Brain microvascular endothelial cell (primary cell): ENCODE results near the gene CLEC10A.
"Not testable (repeated sequence)": the region's sequence is repeated elsewhere in the genome, so short reads cannot be mapped to it uniquely, and the experiment has no call there.

ENCODE experiments used
- DNase-seq: peaks from one replicate; pipeline ENCODE4 v3.0.0-alpha.2; 2020
- H3K27ac ChIP-seq: fragments of 250-450 bp; sonication (Bioruptor Pico); 2 replicates; pipeline ENCODE4 v1.5.1; 2020; ENCODE audit warnings: mild to moderate bottlenecking, moderate library complexity
- H3K27me3 ChIP-seq: fragments of 250-450 bp; sonication (Bioruptor Pico); replicated peaks from 2 replicates; pipeline ENCODE4 v1.5.1; 2020; ENCODE audit warnings: mild to moderate bottlenecking
- H3K36me3 ChIP-seq: fragments of 250-450 bp; sonication (Bioruptor Pico); replicated peaks from 2 replicates; pipeline ENCODE4 v1.5.1; 2020; ENCODE audit warnings: mild to moderate bottlenecking
- H3K4me3 ChIP-seq: 2 replicates; pipeline ENCODE4 v1.5.1; 2011; ENCODE audit warnings: low read depth, mild to moderate bottlenecking, control low read depth, low read length, moderate library complexity
- CTCF ChIP-seq: IDR thresholded peaks from 2 replicates; pipeline ENCODE4 v1.5.1; 2011; ENCODE audit warnings: low read depth, mild to moderate bottlenecking, moderate library complexity, low read length, control low read depth, inconsistent platforms; ENCODE audit errors: missing control alignments
- in situ Hi-C: cut with HindIII; loops from 2 replicates; pipeline ENCODE4 v1.10.0; 2017; ENCODE audit warnings: low sequenced_read_pairs, low pct_ligation_motif_present

Gene CLEC10A

GRCh38 chr17:7102421-7102820 lies 22.4 kb upstream of the CLEC10A start:
- no peak overlapping the region for H3K27ac ChIP-seq
- in situ Hi-C loops: no loop called here
- no peaks in the 10 kb centered on the region for H3K36me3 ChIP-seq
- no peak for DNase-seq
- H3K4me3 ChIP-seq: no peak overlapping the region
- peaks cover 6% of the 10 kb centered on the region for H3K27me3 ChIP-seq
- TF ChIP-seq CTCF: no peak

GRCh38 chr17:7101531-7101930 lies 21.5 kb upstream of the CLEC10A start:
- H3K36me3 ChIP-seq: no peaks in the 10 kb centered on the region
- peaks cover 6% of the 10 kb centered on the region for H3K27me3 ChIP-seq
- in situ Hi-C loops: no loop called here
- no peak for DNase-seq
- no peak overlapping the region for H3K4me3 ChIP-seq
- no peak for TF ChIP-seq CTCF
- no peak overlapping the region for H3K27ac ChIP-seq

GRCh38 chr17:7100641-7101379 lies 20.8 kb upstream of the CLEC10A start:
- H3K27ac ChIP-seq, in situ Hi-C loops, H3K4me3 ChIP-seq, H3K27me3 ChIP-seq, H3K36me3 ChIP-seq, DNase-seq: not testable (repeated sequence)

- in situ Hi-C loops: no loop called here
- Histone ChIP-seq H3K4me3 (no peak overlapping the region), H3K36me3 (no peaks in the 10 kb centered on the region), H3K27ac (no peak overlapping the region), H3K27me3 (peaks cover 6% of the 10 kb centered on the region)
- DNase-seq: no peak
- no peak for TF ChIP-seq CTCF
Measured at GRCh38 chr17:7098802-7099459, 18.9 kb upstream of the CLEC10A start.

GRCh38 chr17:7097940-7098339 lies 17.9 kb upstream of the CLEC10A start:
- no peak overlapping the region for H3K4me3 ChIP-seq
- H3K36me3 ChIP-seq: no peaks in the 10 kb centered on the region
- no peak for DNase-seq
- in situ Hi-C loops: no loop called here
- TF ChIP-seq CTCF: no peak
- no peak overlapping the region for H3K27ac ChIP-seq
- peaks cover 6% of the 10 kb centered on the region for H3K27me3 ChIP-seq

GRCh38 chr17:7095625-7096024 lies 15.6 kb upstream of the CLEC10A start:
- in situ Hi-C loops: no loop called here
- H3K27me3 ChIP-seq: no peaks in the 10 kb centered on the region
- no peak overlapping the region for H3K27ac ChIP-seq
- no peaks in the 10 kb centered on the region for H3K36me3 ChIP-seq
- H3K4me3 ChIP-seq: no peak overlapping the region
- no peak for DNase-seq
- TF ChIP-seq CTCF: no peak
